ENCODE data around the gene SLC39A7.

DNA sequence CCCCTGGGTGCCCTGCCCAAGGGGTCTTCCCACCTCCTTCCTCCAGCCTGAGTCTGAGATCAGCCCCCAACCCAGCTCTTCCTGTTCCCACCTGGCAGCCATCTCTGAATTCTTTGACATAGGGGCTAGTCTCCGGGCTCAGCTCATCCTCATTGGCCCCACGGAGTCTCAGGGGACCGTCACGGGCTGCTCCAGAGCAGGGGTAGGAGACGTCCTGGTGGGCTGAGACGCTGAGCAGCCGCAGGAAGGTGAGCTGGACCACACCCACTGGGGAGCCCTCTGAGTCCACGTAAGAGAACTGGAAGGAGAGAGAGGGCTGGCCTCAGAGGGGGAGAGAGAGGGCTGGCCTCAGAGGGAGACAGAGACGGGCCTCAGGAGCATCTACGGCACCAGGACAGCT, 36.5 kb upstream of the SLC39A7 start:
- TF ChIP-seq, protein P1, sequence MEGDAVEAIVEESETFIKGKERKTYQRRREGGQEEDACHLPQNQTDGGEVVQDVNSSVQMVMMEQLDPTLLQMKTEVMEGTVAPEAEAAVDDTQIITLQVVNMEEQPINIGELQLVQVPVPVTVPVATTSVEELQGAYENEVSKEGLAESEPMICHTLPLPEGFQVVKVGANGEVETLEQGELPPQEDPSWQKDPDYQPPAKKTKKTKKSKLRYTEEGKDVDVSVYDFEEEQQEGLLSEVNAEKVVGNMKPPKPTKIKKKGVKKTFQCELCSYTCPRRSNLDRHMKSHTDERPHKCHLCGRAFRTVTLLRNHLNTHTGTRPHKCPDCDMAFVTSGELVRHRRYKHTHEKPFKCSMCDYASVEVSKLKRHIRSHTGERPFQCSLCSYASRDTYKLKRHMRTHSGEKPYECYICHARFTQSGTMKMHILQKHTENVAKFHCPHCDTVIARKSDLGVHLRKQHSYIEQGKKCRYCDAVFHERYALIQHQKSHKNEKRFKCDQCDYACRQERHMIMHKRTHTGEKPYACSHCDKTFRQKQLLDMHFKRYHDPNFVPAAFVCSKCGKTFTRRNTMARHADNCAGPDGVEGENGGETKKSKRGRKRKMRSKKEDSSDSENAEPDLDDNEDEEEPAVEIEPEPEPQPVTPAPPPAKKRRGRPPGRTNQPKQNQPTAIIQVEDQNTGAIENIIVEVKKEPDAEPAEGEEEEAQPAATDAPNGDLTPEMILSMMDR (conservative IDR thresholded peaks at IDR 0.05) = no peak
- no peak for TF ChIP-seq EZH2 (IDR thresholded peaks at IDR 0.05; ENCODE audit: low read depth)

All from PC-9 (cell line).